ENCODE measurements around the gene ASXL1.

ASXL1 gene

GRCh38 chr20:32455171-32455900 lies 97.2 kb downstream of the ASXL1 start:
- TF ChIP-seq, protein P1, sequence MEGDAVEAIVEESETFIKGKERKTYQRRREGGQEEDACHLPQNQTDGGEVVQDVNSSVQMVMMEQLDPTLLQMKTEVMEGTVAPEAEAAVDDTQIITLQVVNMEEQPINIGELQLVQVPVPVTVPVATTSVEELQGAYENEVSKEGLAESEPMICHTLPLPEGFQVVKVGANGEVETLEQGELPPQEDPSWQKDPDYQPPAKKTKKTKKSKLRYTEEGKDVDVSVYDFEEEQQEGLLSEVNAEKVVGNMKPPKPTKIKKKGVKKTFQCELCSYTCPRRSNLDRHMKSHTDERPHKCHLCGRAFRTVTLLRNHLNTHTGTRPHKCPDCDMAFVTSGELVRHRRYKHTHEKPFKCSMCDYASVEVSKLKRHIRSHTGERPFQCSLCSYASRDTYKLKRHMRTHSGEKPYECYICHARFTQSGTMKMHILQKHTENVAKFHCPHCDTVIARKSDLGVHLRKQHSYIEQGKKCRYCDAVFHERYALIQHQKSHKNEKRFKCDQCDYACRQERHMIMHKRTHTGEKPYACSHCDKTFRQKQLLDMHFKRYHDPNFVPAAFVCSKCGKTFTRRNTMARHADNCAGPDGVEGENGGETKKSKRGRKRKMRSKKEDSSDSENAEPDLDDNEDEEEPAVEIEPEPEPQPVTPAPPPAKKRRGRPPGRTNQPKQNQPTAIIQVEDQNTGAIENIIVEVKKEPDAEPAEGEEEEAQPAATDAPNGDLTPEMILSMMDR (IDR thresholded peaks at IDR 0.05; ENCODE audit: low read depth, low read length, missing control alignments): no peak
- Histone ChIP-seq H3K4me3 (ENCODE audit: low read depth, low read length) (no peak overlapping the region), H3K27me3 (replicated peaks) (no peaks in the 10 kb centered on the region), H3K36me3 (replicated peaks) (peaks cover 72% of the 10 kb centered on the region), H3K27ac (no peak overlapping the region)
- no peak for DNase-seq
- in situ Hi-C loops (cut with HindIII; ENCODE audit: low pct_ligation_motif_present, low sequenced_read_pairs): no loop called here

DNA sequence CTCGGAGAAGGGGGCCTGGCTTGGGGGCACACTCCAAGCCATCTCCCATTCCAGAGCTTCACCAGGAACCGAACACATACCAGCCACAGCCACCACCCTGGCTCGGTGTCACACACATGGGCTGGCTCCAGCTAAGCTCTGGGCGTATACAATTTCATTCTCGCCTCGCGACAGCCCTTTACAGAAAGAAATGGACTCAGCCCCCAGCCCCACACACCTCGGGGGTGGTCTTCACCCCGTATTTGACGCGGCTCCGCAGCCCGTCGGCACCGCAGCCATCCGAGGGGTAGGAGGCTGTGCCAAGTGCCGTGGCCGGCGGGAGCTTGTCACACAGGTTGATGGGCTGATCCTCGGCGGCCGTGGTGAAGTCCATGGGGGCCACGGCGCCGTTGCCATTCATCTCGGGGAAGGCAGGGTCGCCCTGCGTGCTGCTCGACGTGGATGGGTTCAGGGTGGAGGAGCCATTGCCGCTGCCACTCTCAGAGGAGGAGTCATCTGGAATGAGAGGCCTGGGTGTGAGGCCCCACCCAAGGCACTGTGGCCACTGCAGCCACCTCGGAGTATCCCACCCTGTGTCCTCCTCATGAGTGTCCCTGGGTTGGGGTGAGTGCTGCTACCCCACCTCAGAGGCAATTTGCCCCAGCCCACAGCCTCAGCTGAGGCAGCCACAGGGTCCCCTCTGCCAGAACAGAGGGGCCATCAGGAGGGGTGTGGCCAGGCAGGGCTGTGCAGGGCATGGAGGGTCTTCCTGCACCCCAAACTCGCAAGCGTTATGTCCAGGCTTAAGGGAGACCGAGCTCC lies 98.0 kb downstream of the ASXL1 start:
- DNase-seq: no peak
- Histone ChIP-seq H3K27me3 (replicated peaks) (no peaks in the 10 kb centered on the region), H3K27ac (no peak overlapping the region), H3K4me3 (ENCODE audit: low read depth, low read length) (no peak overlapping the region), H3K36me3 (replicated peaks) (peaks cover 69% of the 10 kb centered on the region)
- in situ Hi-C loops (cut with HindIII; ENCODE audit: low pct_ligation_motif_present, low sequenced_read_pairs): no loop called here
- TF ChIP-seq, protein P1 (IDR thresholded peaks at IDR 0.05; ENCODE audit: low read depth, low read length, missing control alignments): no peak

DNA sequence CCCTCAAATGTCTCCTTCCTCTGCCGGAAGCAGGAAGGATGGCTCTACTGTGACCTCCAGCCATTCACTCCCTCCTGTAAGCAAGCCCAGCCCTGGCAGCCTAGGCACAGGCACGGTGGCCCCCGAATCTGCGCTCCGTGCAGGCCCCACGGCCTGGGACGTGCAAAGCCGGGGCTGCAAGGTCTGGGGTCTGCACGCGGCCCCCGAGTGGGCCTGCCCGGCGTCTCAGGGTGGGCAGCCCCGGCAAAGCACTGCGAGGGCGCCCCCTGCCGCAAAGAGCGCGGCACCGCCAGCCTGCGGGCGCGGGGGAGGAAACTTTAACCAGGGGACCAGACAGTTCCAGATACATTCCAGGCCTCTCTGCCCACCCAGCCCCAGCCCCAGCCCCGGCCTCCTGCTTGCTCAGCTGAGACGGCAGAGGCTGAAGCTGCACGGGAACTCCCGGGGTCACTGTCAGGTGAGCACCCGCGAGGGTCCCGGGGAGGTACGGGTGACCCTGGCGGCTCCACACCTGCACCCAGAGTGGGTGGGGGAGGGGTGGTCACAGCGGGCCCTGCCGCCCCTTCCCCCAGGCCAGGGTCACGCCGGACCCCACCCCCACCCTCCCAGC lies 98.8 kb downstream of the ASXL1 start:
- H3K27me3 ChIP-seq (replicated peaks): no peaks in the 10 kb centered on the region
- TF ChIP-seq, protein P1 (IDR thresholded peaks at IDR 0.05; ENCODE audit: low read depth, low read length, missing control alignments): peak; percentile 71
- in situ Hi-C loops (cut with HindIII; ENCODE audit: low pct_ligation_motif_present, low sequenced_read_pairs): no loop called here
- no peak for DNase-seq
- H3K27ac ChIP-seq: no peak overlapping the region
- H3K4me3 ChIP-seq (ENCODE audit: low read depth, low read length): peak overlapping the region; percentile 45
- H3K36me3 ChIP-seq (replicated peaks): peaks cover 63% of the 10 kb centered on the region

- TF ChIP-seq, protein P1 (IDR thresholded peaks at IDR 0.05; ENCODE audit: low read depth, low read length, missing control alignments): no peak
- Histone ChIP-seq H3K27me3 (replicated peaks) (no peaks in the 10 kb centered on the region), H3K4me3 (ENCODE audit: low read depth, low read length) (peak overlapping the region; percentile 45), H3K36me3 (replicated peaks) (peaks cover 63% of the 10 kb centered on the region), H3K27ac (no peak overlapping the region)
- in situ Hi-C loops (cut with HindIII; ENCODE audit: low pct_ligation_motif_present, low sequenced_read_pairs): no loop called here
- DNase-seq: no peak
Observed at GRCh38 chr20:32457479-32457986, 99.4 kb downstream of the ASXL1 start.

DNA sequence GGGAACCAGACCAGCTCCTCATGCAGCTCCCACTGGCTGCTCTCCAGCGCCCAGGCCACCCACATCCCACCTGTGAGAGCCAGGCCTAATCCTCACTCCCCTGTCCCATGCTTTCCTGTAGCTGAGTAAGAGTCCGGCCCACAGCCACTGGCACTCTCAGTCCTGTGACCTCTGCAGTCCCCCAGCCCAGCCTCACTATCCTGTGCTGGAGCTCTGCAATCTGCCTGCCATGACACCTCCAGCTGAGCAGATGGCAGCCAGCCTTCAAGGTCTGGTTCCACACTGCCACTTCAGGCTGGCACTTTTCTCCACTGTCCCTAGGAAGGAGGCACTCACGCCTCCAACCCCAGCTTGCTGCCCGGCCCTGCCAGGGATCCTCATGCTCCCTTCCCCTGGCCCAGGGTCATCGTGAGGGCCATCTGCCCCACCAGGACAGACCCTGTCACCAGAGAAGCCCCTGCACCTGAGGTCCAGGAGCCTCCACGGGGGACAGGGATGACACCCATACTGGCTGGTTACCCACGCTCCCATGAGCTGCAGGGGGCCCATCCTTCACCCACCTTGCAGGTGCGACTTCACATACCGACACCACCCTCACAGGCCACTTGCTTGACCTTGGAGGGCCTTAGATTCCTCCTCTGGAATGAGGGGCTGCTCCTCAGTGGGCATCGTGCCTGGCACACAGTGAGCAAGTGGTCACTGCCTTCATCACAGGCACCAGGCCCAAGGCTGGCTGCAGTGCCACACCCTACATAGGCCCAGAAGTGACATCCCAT lies 100.1 kb downstream of the ASXL1 start:
- H3K27me3 ChIP-seq (replicated peaks): no peaks in the 10 kb centered on the region
- no peak for DNase-seq
- peak overlapping the region; percentile 45 for H3K4me3 ChIP-seq (ENCODE audit: low read depth, low read length)
- H3K27ac ChIP-seq: no peak overlapping the region
- in situ Hi-C loops (cut with HindIII; ENCODE audit: low pct_ligation_motif_present, low sequenced_read_pairs): no loop called here
- TF ChIP-seq, protein P1 (IDR thresholded peaks at IDR 0.05; ENCODE audit: low read depth, low read length, missing control alignments): no peak
- peaks cover 61% of the 10 kb centered on the region for H3K36me3 ChIP-seq (replicated peaks)
